OCI-LY7 (cell line): ENCODE results near the gene NXF1.

Experiments used
- CTCF ChIP-seq: fragments of 200-600 bp; sonication (generic); conservative IDR thresholded peaks from 2 replicates; pipeline ENCODE4 v1.5.1; 2014; ENCODE audit warnings: mild to moderate bottlenecking, antibody characterized with exemption, low read length, moderate library complexity, mixed read lengths
- EZH2phosphoT487 ChIP-seq: fragments of 200-600 bp; sonication (generic); IDR thresholded peaks from 2 replicates; pipeline ENCODE4 v1.6.1; 2018; ENCODE audit warnings: low read depth, borderline replicate concordance, mild to moderate bottlenecking, mixed run types, antibody characterized with exemption, low read length, moderate library complexity, mixed read lengths

GRCh38 chr11:62844154-62844553 lies 38.9 kb upstream of the NXF1 start:
- TF ChIP-seq CTCF (no peak), EZH2phosphoT487 (no peak)
